LNCAP (cell line): Measurements from ENCODE around the gene SMG7.

ENCODE experiments used
- TF ChIP-seq, protein P1 (sequence below): fragments of 450-650 bp; IDR thresholded peaks from 2 replicates; pipeline ENCODE4 v1.5.1; 2017; ENCODE audit warnings: mild to moderate bottlenecking

The SMG7 gene, protein sequence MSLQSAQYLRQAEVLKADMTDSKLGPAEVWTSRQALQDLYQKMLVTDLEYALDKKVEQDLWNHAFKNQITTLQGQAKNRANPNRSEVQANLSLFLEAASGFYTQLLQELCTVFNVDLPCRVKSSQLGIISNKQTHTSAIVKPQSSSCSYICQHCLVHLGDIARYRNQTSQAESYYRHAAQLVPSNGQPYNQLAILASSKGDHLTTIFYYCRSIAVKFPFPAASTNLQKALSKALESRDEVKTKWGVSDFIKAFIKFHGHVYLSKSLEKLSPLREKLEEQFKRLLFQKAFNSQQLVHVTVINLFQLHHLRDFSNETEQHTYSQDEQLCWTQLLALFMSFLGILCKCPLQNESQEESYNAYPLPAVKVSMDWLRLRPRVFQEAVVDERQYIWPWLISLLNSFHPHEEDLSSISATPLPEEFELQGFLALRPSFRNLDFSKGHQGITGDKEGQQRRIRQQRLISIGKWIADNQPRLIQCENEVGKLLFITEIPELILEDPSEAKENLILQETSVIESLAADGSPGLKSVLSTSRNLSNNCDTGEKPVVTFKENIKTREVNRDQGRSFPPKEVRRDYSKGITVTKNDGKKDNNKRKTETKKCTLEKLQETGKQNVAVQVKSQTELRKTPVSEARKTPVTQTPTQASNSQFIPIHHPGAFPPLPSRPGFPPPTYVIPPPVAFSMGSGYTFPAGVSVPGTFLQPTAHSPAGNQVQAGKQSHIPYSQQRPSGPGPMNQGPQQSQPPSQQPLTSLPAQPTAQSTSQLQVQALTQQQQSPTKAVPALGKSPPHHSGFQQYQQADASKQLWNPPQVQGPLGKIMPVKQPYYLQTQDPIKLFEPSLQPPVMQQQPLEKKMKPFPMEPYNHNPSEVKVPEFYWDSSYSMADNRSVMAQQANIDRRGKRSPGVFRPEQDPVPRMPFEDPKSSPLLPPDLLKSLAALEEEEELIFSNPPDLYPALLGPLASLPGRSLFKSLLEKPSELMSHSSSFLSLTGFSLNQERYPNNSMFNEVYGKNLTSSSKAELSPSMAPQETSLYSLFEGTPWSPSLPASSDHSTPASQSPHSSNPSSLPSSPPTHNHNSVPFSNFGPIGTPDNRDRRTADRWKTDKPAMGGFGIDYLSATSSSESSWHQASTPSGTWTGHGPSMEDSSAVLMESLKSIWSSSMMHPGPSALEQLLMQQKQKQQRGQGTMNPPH

GRCh38 chr1:183472488-183473216, at the start of gene SMG7:
Gene SMG7, plus strand, starts transcription at chr1:183472499. Its CDS starts 122 bp downstream, at chr1:183472621.
- TF ChIP-seq, protein P1, sequence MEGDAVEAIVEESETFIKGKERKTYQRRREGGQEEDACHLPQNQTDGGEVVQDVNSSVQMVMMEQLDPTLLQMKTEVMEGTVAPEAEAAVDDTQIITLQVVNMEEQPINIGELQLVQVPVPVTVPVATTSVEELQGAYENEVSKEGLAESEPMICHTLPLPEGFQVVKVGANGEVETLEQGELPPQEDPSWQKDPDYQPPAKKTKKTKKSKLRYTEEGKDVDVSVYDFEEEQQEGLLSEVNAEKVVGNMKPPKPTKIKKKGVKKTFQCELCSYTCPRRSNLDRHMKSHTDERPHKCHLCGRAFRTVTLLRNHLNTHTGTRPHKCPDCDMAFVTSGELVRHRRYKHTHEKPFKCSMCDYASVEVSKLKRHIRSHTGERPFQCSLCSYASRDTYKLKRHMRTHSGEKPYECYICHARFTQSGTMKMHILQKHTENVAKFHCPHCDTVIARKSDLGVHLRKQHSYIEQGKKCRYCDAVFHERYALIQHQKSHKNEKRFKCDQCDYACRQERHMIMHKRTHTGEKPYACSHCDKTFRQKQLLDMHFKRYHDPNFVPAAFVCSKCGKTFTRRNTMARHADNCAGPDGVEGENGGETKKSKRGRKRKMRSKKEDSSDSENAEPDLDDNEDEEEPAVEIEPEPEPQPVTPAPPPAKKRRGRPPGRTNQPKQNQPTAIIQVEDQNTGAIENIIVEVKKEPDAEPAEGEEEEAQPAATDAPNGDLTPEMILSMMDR: no peak

- TF ChIP-seq, protein P1: no peak
These were observed 48.8 kb upstream of the SMG7 start for GRCh38 chr1:183423541-183423940.

DNA sequence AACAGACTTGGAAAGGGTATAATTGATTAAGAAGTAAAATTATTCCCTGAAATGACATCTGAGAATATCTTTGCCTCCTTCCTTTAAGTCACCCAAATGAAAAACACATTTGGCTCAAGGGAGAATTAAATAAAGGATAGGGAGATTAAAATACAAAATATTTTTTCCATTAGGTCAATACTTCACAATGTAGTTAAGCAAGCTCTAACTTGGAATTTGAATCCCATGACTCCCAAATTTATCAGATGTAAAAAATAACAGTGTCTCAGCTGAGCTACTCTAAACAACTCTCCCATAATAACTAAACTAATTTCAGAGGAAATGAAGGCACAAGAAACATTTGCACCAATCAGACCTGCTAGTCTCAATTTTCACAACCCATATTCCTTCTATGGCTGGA, 47.6 kb upstream of the SMG7 start:
- TF ChIP-seq, protein P1: no peak

DNA sequence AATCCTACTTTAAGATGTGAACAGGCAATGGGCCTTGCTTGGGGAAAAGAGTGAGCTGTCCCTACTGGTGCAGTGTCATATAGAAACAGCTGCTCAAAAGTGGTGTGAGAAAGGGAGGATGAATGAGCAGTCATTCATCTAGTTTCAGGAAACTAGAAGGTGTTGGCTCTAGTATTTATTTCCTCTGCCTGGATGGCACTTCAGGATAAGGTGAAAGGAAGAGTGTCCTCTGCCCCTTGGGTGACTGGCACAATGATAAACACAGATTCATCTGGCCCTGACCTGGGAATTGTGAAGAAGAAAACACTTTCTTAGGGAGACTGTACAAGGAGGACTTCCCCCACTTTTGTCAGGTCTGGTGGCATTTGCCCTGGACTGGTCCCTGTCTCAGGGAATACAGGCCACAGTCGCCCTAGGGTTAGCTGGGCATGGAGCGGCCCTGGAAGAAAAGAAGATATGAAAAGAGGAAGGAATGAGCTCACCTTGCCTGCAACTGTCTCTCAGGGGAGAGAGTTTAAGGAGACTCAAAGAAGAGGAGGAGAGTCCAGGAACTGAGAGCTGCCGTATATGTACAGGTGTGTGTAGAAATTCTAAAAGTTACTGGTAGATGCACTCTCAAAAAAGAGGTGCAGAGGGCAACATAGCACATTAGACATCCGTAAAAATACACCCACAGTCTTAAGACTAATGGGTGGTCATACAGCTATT, 40.3 kb upstream of the SMG7 start:
- TF ChIP-seq, protein P1: no peak

GRCh38 chr1:183432548-183432875, 39.8 kb upstream of the SMG7 start:
- TF ChIP-seq, protein P1: no peak

DNA sequence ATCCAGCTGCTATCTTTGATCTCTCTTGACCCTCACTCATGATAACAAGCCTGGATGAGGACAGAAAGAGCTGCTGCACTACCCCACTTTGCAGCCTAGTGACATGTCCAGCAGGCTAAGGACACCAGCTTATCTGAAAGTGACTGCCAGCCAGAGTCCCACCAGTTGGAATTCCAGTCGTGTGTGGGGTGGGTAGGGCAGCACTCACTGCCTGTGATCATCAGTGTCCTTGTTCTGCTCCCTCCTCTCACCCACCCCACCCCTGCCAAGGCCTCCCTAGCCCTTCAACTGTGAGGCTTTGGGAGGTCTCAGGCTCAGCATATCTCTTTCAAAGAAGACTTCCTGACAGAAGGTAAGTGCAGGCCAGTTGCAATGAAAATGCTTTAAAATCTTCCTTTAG, 38.6 kb upstream of the SMG7 start:
- TF ChIP-seq, protein P1: no peak
